Muscle layer of duodenum (tissue), 2 donors: ENCODE results near the gene SCN4B.

Experiments
- H3K27ac ChIP-seq: one replicate; pipeline ENCODE4 v1.7.0; 2013; ENCODE audit warnings: mild to moderate bottlenecking, low read length
- H3K27me3 ChIP-seq: one replicate; pipeline ENCODE4 v1.7.0; 2013; ENCODE audit warnings: low read depth, mild to moderate bottlenecking, control low read depth, low read length
- H3K36me3 ChIP-seq, 2 donors: one replicate each; pipeline ENCODE4 v1.7.0; 2013; ENCODE audit warnings: low read length in 2 of 2, control low read depth in 1 of 2, mild to moderate bottlenecking in 1 of 2; ENCODE audit not compliant: insufficient read depth in 2 of 2, control insufficient read depth in 1 of 2
- H3K4me1 ChIP-seq, 2 donors: one replicate each; pipeline ENCODE4 v1.7.0; 2013; ENCODE audit warnings: low read length in 2 of 2, mild to moderate bottlenecking in 2 of 2, control low read depth in 1 of 2, moderate library complexity in 1 of 2; ENCODE audit not compliant: insufficient read depth in 2 of 2, control insufficient read depth in 1 of 2
- H3K4me3 ChIP-seq, 2 donors: one replicate each; pipeline ENCODE4 v1.7.0; 2013; ENCODE audit warnings: low read length in 2 of 2, low read depth in 1 of 2, mild to moderate bottlenecking in 1 of 2
- H3K9me3 ChIP-seq, 2 donors: one replicate each; pipeline ENCODE4 v1.7.0; 2013; ENCODE audit warnings: low read length in 2 of 2, control low read depth in 1 of 2, mild to moderate bottlenecking in 1 of 2; ENCODE audit not compliant: control insufficient read depth in 1 of 2
- donor health status: healthy.

Gene SCN4B

DNA sequence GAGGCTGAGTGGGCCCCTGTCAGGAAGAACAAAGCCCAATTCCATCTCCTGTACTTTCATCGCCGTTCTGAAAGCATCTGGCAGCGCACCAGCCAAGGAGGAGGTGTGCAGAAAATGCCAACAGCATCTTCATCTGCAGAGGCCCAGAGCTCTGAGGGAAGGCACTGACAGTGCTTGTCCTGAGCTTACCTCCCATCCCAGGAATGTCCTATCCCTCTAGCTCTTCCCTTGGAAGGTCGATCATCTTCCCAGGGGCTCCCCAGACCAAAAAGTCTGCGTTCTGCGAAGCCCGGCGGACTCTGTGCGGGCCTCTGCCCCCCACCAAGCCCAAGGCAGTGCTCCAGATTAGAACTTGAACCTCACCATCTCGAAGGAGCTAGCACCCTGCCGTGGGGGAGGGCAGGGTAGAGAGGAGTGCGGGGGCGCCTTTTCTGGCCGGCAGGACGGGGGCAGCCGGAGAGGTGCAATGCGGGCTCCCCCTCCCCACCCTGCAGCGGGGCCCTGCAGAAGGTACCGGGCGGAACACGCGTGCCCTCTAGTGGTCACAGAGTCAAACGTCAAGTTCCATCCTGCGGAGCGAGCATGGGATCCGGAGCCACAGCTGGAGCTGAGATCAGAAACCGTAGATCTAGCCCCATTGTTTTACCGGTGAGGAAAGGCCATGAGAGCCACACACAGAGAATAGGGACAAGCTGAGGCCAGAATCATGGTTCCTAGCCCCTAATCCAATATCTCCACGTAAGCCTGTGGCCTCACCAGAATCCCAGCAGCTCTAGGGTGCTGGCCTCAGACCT, 18.8 kb upstream of the SCN4B start:
- H3K27ac ChIP-seq = no peak overlapping the region
- peaks cover 0 to 29% of the 10 kb centered on the region in 2 donors for H3K4me1 ChIP-seq
- no peaks in the 10 kb centered on the region for H3K36me3 ChIP-seq
- H3K27me3 ChIP-seq = no peaks in the 10 kb centered on the region
- H3K9me3 ChIP-seq = no peaks in the 10 kb centered on the region
- peak overlapping the region in 1 of 2 donors; percentile 20 for H3K4me3 ChIP-seq

- peaks cover 0 to 23% of the 10 kb centered on the region in 2 donors for H3K4me1 ChIP-seq
- H3K4me3 ChIP-seq = no peak overlapping the region
- H3K27me3 ChIP-seq = no peaks in the 10 kb centered on the region
- no peak overlapping the region for H3K27ac ChIP-seq
- no peaks in the 10 kb centered on the region for H3K9me3 ChIP-seq
- no peaks in the 10 kb centered on the region for H3K36me3 ChIP-seq
These were observed 18.3 kb upstream of the SCN4B start for GRCh38 chr11:118170882-118171268.

GRCh38 chr11:118170231-118170630, 17.6 kb upstream of the SCN4B start:
- Histone ChIP-seq H3K4me1 (peaks cover 0 to 18% of the 10 kb centered on the region in 2 donors), H3K9me3 (no peaks in the 10 kb centered on the region), H3K27ac (no peak overlapping the region), H3K36me3 (no peaks in the 10 kb centered on the region), H3K4me3 (no peak overlapping the region), H3K27me3 (no peaks in the 10 kb centered on the region)

DNA sequence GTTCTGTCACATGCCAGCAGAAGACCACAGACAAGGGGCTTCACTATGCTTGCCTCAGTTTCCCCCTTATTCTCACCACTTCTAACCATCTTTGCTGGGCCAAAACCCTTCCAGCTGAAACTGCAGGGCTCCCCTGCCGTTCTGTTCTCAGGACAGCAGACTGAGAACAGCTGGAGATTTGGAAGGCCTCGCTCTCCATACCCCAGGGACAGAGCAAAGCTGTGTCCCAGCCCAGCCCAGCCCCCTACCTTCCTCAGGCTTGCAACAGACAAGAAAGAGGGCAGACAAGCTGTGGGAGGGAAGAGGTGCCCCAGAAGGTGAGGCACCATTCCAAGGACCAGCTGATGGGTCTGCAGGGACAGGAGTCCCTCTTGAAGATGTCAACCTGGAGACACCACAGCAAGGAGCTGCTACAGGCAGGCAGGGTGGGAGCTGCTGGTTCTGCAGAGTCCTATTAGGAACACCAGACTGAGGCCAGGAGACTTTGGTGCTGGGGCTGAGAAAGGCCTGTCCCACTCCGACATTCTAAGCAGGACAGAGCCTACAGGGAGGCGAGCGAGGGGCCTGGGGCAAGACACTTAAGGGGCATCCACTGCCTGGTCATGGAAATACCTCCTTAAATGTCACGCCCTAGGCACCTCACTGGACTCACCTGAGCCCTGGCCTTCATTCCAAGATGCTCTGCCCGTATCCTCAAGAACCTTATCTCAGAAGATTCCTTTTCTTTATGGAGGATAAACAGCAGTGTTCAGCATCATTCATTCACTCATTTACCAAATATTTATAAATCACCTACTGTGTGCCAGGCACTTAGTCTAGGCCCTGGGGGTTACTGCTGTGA, 16.9 kb upstream of the SCN4B start:
- Histone ChIP-seq H3K4me3 (no peak overlapping the region), H3K27ac (no peak overlapping the region), H3K36me3 (no peaks in the 10 kb centered on the region), H3K9me3 (no peaks in the 10 kb centered on the region), H3K27me3 (no peaks in the 10 kb centered on the region), H3K4me1 (peaks cover 0 to 15% of the 10 kb centered on the region in 2 donors)

GRCh38 chr11:118168751-118169150, 16.1 kb upstream of the SCN4B start:
- no peaks in the 10 kb centered on the region for H3K27me3 ChIP-seq
- H3K27ac ChIP-seq = no peak overlapping the region
- H3K4me1 ChIP-seq = peaks cover 0 to 13% of the 10 kb centered on the region in 2 donors
- H3K4me3 ChIP-seq = no peak overlapping the region
- no peaks in the 10 kb centered on the region for H3K36me3 ChIP-seq
- no peaks in the 10 kb centered on the region for H3K9me3 ChIP-seq

DNA sequence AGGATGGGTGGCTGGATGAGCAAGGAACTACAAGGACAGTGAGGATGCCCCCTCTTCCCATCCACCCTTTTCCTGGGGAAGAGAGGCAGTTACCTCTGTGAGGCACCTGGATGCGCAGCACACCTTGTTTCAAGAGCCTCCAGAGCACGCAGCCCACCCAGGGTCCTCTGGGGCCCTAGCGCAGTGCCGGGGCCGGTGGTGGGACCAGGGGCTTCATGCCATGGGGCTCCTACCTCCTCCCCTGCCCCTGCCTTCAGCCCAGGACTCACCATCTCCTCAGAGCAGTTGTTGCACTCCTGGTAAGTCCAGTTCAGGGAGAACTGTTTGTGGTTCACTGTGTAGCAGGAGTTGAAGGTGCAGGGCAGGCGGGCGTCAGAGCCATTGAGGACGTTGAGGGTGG, 15.7 kb upstream of the SCN4B start:
- Histone ChIP-seq H3K36me3 (no peaks in the 10 kb centered on the region), H3K4me1 (peaks cover 0 to 13% of the 10 kb centered on the region in 2 donors), H3K4me3 (no peak overlapping the region), H3K27ac (no peak overlapping the region), H3K9me3 (no peaks in the 10 kb centered on the region), H3K27me3 (no peaks in the 10 kb centered on the region)

GRCh38 chr11:118167906-118168305, 15.3 kb upstream of the SCN4B start:
- peaks cover 0 to 13% of the 10 kb centered on the region in 2 donors for H3K4me1 ChIP-seq
- no peaks in the 10 kb centered on the region for H3K27me3 ChIP-seq
- no peaks in the 10 kb centered on the region for H3K36me3 ChIP-seq
- H3K27ac ChIP-seq = no peak overlapping the region
- no peak overlapping the region for H3K4me3 ChIP-seq
- no peaks in the 10 kb centered on the region for H3K9me3 ChIP-seq

DNA sequence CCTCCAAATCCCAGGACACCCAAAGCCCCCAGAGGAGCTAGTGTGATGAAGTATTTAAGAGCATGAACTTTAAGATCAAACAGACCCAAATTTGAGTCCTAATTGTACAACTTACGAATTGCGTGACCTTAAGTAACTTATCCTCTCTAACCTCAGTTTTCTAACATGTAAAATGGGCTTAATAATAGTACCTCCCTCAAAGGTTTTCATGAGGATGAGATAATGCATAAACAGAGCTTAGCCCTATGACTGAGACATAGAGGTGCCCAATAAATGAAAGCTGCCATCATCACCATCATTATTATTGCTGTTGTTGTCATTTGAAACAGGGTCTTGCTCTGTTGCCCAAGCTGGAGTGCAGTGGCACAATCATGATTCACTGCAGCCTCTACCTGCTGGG, 14.6 kb upstream of the SCN4B start:
- H3K4me3 ChIP-seq = no peak overlapping the region
- H3K36me3 ChIP-seq = no peaks in the 10 kb centered on the region
- no peaks in the 10 kb centered on the region for H3K27me3 ChIP-seq
- H3K9me3 ChIP-seq = no peaks in the 10 kb centered on the region
- H3K4me1 ChIP-seq = peaks cover 0 to 13% of the 10 kb centered on the region in 2 donors
- no peak overlapping the region for H3K27ac ChIP-seq

GRCh38 chr11:118166641-118167040, 14.0 kb upstream of the SCN4B start:
- H3K36me3 ChIP-seq = no peaks in the 10 kb centered on the region
- peaks cover 0 to 13% of the 10 kb centered on the region in 2 donors for H3K4me1 ChIP-seq
- no peaks in the 10 kb centered on the region for H3K9me3 ChIP-seq
- no peak overlapping the region for H3K4me3 ChIP-seq
- H3K27ac ChIP-seq = no peak overlapping the region
- no peaks in the 10 kb centered on the region for H3K27me3 ChIP-seq

DNA sequence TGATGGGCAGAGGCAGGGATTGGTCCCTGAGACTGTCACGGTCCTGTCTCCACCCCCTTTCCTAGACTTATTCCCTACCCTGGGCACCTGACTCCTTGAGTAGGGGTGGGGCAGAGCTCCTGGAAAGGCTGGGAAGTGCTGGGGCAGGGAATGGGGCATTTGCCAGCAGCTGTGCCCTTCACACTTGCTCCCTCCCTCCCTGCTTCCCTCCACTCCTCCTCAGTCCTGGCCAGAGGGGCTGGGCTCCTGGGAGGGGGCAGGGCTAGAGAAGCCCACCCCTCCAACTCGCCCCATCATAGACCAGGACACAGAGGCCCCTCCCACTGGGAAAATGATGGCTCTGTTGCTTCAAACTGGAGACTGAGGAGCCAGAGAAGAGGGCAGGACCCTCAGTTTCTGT, 12.3 kb upstream of the SCN4B start:
- Histone ChIP-seq H3K4me1 (no peaks in the 10 kb centered on the region), H3K9me3 (no peaks in the 10 kb centered on the region), H3K4me3 (no peak overlapping the region), H3K27ac (no peak overlapping the region), H3K36me3 (no peaks in the 10 kb centered on the region), H3K27me3 (no peaks in the 10 kb centered on the region)

DNA sequence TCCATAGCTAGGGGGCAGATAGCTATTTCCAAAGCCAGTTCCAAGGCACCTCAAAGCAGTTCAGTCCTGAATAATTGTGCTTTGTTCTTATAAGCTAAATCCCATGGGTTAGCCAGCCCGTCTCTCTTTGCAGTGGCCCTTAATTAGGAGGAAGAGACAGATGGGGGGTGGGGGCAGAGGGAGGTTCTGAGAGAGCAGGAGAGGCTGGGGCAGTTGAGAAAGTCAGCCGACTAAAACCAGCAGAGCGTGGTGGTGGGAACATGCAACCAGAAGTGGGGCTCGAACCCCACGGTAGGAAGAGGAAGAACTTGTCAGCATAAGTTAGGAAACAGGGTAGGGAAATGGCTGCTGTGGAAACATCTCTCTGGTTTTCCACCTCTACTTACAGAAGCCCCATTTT, 10.9 kb upstream of the SCN4B start:
- Histone ChIP-seq H3K27me3 (no peaks in the 10 kb centered on the region), H3K4me3 (no peak overlapping the region), H3K36me3 (no peaks in the 10 kb centered on the region), H3K4me1 (no peaks in the 10 kb centered on the region), H3K27ac (no peak overlapping the region), H3K9me3 (no peaks in the 10 kb centered on the region)
